8988T (cell line): ENCODE data around the gene HCN2.
A peak's percentile ranks its signal among the peaks of the same experiment; 100 is the strongest.
"Not testable (repeated sequence)": the region's sequence is repeated elsewhere in the genome, so short reads cannot be mapped to it uniquely, and the experiment has no call there.

Source experiments
- DNase-seq: peaks from one replicate; pipeline ENCODE4 v3.0.0; 2011

Gene HCN2

DNA sequence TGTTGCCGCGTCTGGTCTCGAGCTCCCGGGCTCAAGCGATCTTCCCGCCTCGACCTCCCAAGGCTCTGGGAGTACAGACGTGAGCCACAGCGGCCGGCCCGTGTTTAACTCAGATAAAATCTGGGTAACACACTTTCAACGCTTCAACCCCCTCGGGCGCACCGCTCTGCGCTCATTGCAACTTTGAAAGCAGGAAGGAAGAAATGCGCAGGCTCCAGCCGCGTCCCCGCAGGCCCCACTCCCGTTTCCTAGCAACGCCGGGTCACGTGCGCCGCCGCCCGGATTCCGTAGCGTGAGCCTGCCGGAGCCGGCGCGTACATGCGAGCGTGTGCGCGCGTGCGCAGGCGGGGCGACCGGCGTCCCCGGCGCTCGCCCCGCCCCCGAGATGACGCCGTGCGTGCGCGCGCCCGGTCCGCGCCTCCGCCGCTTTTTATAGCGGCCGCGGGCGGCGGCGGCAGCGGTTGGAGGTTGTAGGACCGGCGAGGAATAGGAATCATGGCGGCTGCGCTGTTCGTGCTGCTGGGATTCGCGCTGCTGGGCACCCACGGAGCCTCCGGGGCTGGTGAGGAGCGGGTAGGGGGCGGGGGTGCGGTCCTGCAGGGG is 17.4 kb upstream of the HCN2 start, which contains the start of gene BSG:
Gene BSG, plus strand, starts transcription at position 457 of the 603 bp plus-strand sequence. Its CDS starts 39 bp downstream, at position 496.
- peak; percentile 99 for DNase-seq

DNA sequence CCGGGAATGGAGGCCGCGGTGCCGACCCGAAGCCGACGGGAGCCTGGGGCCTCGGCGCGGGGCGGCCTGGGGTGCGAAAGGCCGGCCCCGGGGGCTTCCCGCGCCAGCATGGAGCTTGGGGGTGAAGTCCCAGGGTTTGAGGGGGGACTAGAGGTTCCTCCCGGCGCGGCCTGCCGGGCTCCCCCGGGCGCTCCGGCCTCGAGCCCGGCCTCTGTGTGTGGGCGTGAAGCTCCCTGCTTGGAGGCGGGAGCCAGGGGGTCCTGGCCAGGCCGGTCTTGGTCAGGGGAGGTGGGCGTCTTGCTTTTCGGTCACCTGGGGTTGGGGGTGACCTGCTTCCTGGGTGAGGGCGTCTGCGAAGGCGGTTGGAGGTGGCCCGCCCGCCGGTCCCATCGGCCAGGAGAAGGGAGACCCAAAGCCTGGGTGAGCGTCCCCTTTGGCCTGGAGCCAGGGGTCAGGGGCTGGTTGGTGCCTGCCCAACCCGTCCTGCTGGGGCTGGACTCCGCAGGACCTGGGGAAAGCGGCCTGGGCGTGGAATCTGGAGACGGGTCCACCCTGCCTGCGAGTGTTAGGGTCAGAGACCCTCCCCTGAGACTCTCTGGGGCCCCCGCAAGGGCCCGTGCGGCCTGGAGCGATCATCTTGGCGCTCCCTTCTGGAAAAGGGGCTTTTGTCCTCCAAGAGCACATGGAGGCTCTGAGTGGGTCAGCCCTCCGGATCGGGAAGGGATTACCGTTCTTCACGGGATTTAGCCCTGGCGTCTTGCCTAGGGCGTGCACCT is 16.8 kb upstream of the HCN2 start:
- DNase-seq: no peak

DNA sequence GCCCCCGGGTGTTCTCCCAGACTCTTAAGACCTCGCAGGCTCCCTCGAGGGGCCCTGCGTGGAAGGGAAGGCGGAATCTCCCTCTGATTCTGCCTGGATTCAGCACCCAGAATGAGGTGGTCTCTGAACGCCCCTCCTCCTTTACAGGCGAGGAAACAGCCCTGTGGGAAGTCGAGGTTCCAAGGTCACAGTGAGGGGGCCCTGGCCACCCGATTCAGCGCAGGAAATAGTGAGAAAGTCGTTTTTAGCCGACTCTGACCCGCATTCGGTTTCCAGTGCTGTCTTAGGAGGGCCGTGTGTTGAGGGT is 16.2 kb upstream of the HCN2 start:
- DNase-seq: no peak

DNA sequence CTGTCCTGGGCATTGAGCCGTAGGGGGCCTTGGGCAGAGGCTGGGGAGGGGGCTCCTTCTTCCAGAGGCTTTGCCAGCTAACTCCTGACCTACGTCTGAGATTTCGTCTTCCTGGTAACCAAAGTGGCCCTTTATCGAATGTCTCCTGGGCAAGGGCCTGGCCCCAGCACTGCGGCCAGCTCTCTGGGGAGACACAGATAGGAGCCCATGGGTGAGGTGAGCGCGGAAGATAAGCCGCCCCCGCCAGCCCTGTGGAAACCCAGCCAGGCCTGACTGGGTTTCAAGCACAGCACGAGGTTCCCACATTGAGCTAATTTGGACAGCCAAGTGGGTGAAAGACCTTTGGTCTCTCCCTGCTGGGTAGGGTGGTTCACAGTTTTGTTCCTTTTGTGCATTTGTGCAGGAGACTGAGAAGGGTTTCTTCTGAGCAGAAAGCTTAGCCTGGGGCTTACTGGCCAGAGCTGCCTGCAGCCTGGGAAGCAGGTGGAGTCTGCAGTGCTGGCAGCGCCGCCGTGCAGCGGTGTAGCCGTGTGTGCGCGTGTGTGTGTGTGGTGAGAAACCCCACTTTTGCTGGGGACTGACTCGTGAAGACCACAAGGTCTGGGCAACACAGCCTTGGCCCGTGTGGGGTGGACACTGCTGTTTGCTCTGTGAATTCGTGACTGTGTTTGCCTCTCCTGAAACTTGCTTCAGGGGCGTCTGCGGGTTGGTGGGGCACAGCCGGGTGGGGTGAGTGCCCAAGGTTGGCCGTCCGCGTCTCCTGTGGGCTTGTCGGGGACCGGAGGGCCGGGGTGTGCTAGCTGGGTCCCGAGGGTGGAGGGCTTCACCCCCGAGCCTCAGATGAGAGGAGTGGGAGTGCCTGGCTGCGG is 14.8 kb upstream of the HCN2 start:
- no peak for DNase-seq

DNA sequence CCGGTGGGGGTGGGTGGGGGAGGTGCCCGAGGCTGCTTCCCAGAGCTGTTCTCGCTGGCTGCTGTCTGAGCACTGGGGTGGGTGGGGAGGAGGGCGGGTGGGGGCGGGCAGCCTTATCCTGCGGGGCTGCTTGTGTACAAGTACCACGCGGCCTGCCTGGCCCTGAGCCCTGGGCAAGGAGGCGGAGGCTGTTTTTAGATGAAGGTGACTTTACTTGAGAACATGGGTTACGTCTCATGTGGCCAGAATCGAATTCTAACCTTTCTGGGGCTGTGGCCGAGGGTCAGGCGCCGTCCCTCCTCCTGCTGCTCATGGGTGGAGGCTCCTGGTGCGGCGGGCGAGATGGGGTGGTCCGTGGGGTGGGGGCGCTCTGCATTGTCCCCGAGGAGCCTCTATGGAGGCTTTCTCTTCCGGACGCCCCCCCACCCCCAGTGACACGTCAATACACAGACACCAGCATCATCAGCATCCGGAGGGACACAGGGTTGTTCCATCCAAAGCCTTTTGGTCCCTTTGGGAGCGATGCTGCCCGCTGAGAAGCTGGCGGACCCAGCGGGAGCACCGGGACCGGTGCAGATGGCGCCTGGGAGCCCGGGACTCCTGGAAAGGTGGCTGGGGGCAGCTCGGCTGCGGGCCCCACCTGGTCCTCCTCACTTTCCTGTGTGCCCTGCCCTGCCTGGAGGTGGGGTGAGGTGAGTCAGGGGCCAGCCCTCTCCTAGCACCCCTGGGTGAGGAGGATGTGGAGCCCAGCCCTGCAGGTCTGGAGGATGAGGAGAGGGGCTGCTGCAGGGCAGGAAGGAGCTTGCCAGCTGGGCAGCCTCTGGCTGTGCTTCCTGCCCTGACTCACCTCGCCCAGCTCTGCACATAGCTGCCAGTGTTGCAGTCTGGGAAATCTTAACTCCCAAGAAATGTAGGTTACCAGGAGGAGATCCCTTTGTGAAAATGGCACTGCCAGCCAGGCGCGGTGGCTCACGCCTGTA is 13.9 kb upstream of the HCN2 start:
- DNase-seq: peak; percentile 89

DNA sequence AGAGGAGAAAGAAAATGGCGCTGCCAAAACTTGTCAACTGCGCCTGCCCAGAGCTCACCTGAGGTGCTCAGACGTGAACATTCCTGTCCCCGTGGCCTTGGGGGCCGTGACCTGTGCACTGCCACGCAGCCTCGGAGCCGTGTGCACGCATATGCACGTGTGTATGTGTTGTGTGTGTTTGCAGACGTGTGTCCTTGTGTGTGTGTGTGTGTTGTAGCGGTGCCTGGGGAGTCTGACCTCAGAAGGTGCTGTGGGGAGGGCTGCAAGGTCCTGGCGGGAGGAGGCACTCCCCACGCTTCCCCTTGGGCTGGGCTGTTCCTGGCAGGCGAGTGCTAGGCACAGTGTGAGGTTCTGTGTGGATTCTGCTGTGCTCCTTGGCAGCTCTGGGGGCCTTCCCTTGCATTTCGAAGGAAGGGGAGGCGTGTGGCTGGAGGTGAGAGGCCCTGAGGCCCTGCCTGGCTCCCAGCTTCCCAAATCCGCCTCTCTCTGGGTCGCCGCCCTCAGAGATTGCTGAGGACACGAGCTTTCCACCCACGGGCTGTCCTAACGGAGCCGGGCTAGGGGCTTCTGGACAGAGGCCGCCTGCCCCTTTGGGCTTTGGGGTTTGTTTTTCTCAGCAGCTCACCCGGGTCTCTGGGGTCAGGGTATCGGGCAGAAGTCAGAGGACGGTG is 12.8 kb upstream of the HCN2 start:
- DNase-seq: no peak

DNA sequence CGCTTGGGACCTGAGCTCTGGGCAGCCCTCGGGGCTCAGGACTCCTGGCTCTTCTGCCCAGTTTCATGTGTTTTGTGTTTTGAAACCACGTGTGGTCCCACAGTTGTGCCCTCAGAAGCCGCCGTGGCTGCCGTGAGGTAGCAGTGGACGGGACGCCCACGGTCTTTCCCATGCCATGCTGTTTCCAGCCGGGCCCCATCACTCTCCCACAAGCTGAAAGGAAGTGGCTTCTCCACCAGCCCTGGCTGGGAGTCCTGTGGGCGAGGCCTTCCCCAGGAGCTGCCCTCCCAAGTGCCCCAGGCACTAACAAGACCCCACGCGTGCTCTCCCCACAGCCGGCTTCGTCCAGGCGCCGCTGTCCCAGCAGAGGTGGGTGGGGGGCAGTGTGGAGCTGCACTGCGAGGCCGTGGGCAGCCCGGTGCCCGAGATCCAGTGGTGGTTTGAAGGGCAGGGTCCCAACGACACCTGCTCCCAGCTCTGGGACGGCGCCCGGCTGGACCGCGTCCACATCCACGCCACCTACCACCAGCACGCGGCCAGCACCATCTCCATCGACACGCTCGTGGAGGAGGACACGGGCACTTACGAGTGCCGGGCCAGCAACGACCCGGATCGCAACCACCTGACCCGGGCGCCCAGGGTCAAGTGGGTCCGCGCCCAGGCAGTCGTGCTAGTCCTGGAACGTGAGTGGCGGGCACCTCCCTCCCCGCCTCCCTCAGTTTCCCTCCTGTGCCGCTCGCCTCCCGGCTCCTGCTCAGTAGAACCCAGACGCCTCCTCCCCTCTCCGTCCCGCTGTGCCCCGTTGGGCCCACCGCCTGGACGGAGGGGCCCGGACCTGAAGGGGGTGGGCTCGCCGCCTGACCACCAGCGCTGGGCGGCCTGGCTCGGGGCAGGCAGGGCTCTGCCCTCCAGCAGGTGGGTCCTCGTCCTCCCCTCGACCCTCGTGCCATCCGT is 12.0 kb upstream of the HCN2 start:
- no peak for DNase-seq

DNA sequence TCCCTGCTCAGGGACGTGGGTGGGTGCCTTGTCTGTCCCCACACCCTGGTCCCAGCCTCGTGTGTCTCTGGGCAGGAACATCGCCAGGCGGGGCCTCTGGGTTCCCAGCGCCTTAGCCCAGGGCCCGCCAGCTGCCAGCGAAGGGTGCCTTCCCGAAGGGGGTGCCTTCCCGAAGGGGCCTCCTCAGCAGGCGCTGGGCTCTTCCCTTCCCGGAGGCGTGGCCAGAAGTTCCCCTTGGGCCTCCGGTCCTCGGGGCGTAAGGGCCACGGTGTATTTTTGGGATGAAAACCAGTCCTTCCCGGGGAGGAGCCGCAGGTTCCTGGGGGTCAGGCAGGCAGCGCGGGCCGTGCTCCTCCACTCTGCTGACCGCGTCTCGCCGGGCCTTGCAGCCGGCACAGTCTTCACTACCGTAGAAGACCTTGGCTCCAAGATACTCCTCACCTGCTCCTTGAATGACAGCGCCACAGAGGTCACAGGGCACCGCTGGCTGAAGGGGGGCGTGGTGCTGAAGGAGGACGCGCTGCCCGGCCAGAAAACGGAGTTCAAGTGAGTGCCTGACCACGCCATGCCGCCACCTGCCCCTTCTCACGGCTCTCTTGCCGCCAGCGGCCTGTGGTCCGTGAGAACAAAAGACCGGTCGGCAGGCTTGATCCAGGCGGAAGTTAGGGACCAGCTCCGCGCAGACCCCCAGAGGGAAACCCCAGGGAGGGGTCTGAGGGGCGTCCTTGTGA is 10.4 kb upstream of the HCN2 start:
- DNase-seq: no peak

DNA sequence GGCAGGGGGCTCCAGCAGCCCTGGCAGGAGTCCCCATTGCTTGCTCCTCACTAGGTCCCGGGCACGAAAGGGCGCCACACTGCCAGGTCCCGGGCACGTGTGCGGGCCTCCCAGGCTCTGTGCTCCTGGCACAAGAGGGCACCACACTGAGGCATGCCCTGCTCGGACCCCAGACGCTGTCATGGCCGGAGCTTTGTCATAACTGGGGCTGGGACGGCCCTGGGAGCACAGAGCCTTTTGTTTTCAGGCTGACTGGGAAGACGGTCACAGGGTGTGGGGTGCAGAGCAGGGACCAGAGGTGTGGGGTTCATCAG is 9.9 kb upstream of the HCN2 start:
- DNase-seq: no peak

DNA sequence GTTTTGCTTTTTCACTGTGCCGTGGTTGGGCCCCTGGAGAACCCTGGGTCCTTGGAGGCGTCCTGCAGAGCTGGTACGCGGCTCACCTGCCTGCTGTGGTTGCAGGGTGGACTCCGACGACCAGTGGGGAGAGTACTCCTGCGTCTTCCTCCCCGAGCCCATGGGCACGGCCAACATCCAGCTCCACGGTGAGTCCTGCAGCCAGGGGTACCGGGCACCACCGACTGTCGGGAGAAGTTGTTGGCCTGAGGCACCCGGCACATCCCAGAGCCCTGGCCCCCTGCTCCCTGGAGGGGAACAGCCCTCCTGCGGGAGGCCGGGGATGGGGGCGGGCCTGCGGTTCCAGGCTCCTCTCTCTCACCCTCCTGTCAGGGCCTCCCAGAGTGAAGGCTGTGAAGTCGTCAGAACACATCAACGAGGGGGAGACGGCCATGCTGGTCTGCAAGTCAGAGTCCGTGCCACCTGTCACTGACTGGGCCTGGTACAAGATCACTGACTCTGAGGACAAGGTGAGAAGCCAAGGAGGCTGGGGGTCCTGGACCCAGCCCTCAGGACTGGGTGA is 9.3 kb upstream of the HCN2 start:
- no peak for DNase-seq

DNA sequence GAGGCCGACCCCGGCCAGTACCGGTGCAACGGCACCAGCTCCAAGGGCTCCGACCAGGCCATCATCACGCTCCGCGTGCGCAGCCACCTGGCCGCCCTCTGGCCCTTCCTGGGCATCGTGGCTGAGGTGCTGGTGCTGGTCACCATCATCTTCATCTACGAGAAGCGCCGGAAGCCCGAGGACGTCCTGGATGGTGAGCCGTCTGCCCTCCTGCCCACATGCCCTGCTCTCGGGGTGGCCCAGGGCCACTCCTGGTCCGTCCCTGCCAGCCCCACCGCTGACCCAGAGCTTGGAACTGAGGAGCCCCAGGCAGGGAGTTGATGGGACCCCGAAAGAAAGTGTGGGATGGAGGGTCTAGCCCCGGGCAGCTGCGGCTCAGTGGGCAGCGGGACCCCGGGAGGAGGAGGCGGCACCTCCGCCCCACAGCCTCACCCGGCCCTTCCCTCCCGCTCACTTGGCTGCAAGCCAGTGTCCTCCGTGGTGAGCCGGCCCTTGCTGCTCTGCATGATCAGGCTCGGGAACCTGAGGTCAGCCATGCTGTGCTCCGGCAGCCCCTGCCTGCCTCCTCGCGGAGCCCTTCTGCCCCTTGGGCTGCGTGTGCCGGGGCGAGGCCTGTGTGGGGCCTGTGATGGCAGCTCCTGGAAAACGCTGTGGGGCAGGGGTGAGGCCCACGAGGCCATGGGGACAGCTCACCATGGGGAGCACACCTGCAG is 8.1 kb upstream of the HCN2 start:
- DNase-seq: no peak

DNA sequence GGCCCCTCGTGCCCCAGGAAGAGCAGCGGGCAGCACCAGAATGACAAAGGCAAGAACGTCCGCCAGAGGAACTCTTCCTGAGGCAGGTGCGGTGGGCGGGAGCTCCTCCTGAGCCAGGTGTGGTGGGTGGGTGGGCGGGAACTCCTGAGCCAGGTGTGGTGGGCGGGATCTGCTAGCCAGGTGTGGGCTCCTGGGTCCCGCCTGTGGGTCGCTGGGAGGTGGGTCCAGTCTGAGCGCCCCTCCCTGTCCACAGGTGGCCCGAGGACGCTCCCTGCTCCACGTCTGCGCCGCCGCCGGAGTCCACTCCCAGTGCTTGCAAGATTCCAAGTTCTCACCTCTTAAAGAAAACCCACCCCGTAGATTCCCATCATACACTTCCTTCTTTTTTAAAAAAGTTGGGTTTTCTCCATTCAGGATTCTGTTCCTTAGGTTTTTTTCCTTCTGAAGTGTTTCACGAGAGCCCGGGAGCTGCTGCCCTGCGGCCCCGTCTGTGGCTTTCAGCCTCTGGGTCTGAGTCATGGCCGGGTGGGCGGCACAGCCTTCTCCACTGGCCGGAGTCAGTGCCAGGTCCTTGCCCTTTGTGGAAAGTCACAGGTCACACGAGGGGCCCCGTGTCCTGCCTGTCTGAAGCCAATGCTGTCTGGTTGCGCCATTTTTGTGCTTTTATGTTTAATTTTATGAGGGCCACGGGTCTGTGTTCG is 7.0 kb upstream of the HCN2 start:
- no peak for DNase-seq

DNA sequence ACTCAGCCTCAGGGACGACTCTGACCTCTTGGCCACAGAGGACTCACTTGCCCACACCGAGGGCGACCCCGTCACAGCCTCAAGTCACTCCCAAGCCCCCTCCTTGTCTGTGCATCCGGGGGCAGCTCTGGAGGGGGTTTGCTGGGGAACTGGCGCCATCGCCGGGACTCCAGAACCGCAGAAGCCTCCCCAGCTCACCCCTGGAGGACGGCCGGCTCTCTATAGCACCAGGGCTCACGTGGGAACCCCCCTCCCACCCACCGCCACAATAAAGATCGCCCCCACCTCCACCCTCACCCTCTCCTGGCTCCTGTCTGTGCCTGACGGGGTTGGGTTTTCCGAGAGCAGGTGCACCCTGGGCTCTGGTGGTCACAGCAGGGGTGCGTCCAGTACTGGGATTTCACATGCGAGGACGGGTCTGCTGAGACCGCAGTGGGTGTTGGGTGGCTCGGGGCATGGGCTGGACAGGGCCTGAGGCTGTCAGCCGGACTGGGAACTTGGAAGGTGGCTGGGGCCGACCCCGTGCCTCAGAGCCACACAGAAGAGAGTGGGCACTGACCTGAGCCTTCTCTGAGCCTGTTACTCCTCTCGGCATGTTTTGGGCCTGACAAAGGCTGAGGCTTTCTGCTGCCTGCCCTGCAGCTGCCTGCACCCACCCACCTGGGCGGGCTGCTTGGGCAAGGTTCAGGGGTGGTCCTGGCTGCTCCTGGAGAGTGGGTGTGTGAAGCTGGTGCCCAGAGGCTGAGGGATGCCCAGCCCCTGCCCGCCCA is 6.3 kb upstream of the HCN2 start:
- no peak for DNase-seq

DNA sequence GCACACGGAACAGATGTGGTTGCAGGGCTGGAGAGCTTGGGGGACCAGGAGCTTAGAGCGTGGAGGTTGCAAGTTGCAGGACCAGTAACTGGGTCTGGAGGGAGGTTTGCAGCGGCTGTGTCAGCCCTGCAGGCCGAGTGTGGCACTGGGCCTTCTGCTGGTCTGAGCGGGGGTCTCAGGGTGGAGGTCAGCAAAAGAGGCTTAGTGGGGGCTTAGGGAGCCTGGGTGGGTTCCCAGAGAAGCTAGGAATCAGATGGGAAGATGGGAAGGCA is 5.8 kb upstream of the HCN2 start:
- no peak for DNase-seq

DNA sequence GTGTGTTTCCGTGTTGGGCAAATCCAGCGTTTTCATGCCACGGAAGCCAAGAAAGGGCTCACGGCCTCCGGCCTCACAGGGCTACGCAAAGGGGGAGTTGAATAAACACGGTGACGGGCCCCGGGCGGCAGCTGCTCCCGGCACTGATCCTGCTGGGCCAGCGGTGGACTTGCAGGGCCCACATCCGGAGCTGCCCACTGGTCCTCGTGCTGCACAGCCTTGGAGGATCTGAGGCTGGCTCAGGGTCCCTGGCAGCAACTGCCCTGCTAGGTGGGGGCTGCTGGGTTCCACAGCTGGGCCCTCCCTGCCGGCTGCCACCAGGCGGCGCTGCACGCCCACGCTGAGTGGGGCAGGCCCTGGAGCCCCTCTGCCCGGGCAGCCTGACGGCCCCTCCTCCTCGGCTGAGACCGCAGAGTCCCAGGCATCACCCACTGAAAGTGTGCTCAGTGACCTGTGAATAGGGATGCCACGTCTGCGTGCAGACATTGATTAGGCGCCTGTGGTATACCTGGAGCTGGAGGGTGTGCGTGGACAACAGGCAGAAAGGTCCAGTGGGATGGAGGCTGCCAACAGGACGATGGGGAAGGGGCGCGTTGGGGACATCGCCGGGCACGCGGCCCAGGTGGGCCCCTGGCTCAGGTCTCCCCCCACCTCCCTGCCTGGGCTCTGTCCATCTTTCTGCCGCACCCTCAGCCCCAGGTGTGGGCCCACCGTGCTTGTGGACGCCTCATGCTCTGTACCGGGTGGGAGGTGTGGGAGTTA is 5.3 kb upstream of the HCN2 start:
- DNase-seq: peak; percentile 98

DNA sequence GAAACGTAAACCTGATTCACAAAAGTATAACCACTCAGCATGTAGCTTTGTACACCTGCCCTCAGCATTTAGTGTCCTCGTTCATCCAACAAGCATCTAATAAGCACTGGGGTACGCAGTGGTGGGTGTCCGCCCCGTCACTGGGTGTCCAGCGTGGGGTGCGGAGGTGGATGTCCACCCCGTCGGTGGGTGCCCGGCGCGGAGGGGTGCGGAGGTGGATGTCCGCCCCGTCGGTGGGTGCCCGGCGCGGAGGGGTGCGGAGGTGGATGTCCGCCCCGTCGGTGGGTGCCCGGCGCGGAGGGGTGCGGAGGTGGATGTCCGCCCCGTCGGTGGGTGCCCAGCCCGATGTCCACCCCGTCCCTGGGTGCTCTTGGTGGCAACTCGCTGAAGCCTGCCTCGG is 4.5 kb upstream of the HCN2 start:
- DNase-seq: not testable (repeated sequence)

DNA sequence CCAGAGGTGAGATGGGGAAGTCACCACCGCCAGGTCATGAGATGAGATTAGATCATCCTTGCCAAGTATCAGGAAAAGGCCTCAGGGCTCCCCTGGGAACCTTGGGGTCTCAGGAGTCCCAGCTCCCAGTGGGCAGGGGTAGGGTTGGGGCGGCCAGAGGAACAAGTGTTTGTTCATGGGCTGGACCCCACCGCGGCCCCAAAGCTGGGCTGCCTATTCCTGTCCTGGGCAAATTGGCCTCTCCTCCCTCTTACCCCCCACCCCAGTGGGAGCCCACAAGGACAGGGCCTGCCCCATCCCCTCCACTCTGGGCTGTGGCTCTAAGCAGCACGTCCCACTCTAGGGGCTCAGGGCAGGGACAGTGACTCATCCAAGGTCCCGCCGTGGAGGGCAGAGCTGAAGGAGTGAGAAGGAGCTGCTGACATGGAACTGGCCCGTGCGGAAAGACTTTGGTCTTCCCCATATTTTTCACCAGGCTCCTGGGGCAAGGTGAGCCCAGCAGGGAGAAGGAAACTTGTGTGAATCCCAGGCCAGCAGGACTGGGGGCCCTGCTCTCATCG is 4.0 kb upstream of the HCN2 start:
- no peak for DNase-seq
